Right lobe of liver (tissue), 4 donors: ENCODE data around the gene NCAPD3.

Experiments
- POLR2A ChIP-seq: fragments of 450-650 bp; IDR thresholded peaks from one replicate; pipeline ENCODE4 v1.6.1; 2017; ENCODE audit warnings: antibody characterized with exemption, mild to moderate bottlenecking
- TF ChIP-seq, protein P1 (sequence below), 4 donors: fragments of 200-600 bp in 3 of 4; fragments of 450-650 bp in 1 of 4; IDR thresholded peaks; one replicate each; pipeline versions ENCODE4 v1.5.1 to v1.8.0; 2016 to 2022; ENCODE audit warnings: antibody characterized with exemption in 4 of 4, mild to moderate bottlenecking in 2 of 4
- donor health status: DM: no; HTN: no; CAD: no.
- donor health status: DM: no; HTN: no; CAD: no.
- donor health status: DM: no; HTN: yes; CAD: no.

DNA sequence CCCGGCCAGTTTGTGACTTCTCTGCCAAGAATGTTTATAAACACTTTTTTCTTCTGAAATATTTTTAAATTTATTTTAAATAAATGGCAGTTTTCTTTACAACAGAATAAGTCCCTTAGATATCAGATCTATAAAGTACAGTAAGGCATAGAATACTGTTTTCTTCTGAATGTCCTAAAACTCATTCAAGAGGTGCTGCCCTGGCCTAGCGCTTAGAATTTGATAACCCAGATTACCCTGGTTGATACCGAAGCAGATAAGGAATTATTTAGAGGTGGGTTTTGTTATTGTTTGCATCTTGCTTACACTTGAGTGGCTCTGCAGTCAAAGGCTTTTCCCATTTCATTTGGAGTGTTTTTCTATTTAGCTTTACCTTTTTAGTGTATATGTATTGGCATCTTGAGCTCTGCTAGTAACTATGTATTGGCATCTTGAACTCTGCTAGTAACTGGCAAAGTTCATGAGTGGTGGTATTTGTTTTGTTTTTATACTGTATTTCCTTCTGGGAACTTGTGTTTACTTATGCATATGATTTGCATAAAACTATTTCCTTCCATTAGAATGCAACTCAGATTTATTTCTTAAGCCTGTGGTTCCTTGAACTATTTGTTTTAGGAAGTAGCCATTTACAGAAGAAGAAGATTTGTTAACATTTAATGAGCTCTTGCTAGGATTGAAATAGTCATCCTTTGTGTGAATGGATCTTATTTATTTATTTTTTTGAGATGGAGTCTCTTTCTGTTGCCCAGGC lies 30.8 kb upstream of the NCAPD3 start:
- TF ChIP-seq, protein P1, sequence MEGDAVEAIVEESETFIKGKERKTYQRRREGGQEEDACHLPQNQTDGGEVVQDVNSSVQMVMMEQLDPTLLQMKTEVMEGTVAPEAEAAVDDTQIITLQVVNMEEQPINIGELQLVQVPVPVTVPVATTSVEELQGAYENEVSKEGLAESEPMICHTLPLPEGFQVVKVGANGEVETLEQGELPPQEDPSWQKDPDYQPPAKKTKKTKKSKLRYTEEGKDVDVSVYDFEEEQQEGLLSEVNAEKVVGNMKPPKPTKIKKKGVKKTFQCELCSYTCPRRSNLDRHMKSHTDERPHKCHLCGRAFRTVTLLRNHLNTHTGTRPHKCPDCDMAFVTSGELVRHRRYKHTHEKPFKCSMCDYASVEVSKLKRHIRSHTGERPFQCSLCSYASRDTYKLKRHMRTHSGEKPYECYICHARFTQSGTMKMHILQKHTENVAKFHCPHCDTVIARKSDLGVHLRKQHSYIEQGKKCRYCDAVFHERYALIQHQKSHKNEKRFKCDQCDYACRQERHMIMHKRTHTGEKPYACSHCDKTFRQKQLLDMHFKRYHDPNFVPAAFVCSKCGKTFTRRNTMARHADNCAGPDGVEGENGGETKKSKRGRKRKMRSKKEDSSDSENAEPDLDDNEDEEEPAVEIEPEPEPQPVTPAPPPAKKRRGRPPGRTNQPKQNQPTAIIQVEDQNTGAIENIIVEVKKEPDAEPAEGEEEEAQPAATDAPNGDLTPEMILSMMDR (IDR thresholded peaks at IDR 0.05): no peak
- no peak for TF ChIP-seq POLR2A
